Endodermal cell (in vitro differentiated cells): ENCODE measurements around the gene ISCA1. TPM values are rescaled to one million over a fixed set of nuclear protein-coding genes. Genes with fewer than 3 reads are reported as not detected.
"Not testable (repeated sequence)": the region's sequence is repeated elsewhere in the genome, so short reads cannot be mapped to it uniquely, and the experiment has no call there.

Experiments used
- DNase-seq: peaks from one replicate; pipeline ENCODE4 v3.0.0-alpha.2; 2017
- H3K27ac ChIP-seq: 2 replicates; pipeline ENCODE4 v1.5.1; 2013; ENCODE audit warnings: mild to moderate bottlenecking, low read depth, low read length, moderate library complexity
- H3K27me3 ChIP-seq: 2 replicates; pipeline ENCODE4 v1.6.1; 2013; ENCODE audit warnings: mild to moderate bottlenecking, low read length, moderate library complexity; ENCODE audit not compliant: insufficient read depth, control insufficient read depth, poor library complexity, severe bottlenecking
- H3K36me3 ChIP-seq: 2 replicates; pipeline ENCODE4 v1.7.0; 2013; ENCODE audit warnings: mild to moderate bottlenecking, low read length, moderate library complexity; ENCODE audit not compliant: control insufficient read depth, insufficient read depth
- H3K4me1 ChIP-seq: one replicate; pipeline ENCODE4 v1.7.0; 2013; ENCODE audit warnings: low read length; ENCODE audit not compliant: control insufficient read depth, insufficient read depth
- H3K4me3 ChIP-seq: 2 replicates; pipeline ENCODE4 v1.5.1; 2013; ENCODE audit warnings: mild to moderate bottlenecking, low read length, moderate library complexity
- H3K9ac ChIP-seq: 2 replicates; pipeline ENCODE4 v1.6.1; 2013; ENCODE audit warnings: mild to moderate bottlenecking, low read length, moderate library complexity; ENCODE audit not compliant: poor library complexity, severe bottlenecking; ENCODE audit errors: extremely low read depth
- H3K9me3 ChIP-seq: 2 replicates; pipeline ENCODE4 v1.6.1; 2013; ENCODE audit warnings: mild to moderate bottlenecking, low read length, moderate library complexity; ENCODE audit not compliant: control insufficient read depth
- H3K27ac Mint-ChIP-seq: 2 replicates; pipeline ENCODE4 v1.8.0; 2020; ENCODE audit warnings: mixed read lengths
- H3K27me3 Mint-ChIP-seq: 2 replicates; pipeline ENCODE4 v1.8.0; 2021; ENCODE audit warnings: mild to moderate bottlenecking, mixed read lengths; ENCODE audit not compliant: insufficient read depth
- H3K36me3 Mint-ChIP-seq: 2 replicates; pipeline ENCODE4 v1.8.0; 2020; ENCODE audit warnings: low read depth, mixed read lengths
- H3K4me1 Mint-ChIP-seq: 2 replicates; pipeline ENCODE4 v1.8.0; 2020; ENCODE audit warnings: mixed read lengths
- H3K4me3 Mint-ChIP-seq: 2 replicates; pipeline ENCODE4 v1.8.0; 2020; ENCODE audit warnings: mild to moderate bottlenecking, moderate library complexity, mixed read lengths
- H3K9me3 Mint-ChIP-seq: 2 replicates; pipeline ENCODE4 v1.8.0; 2020; ENCODE audit warnings: mild to moderate bottlenecking, mixed read lengths
- CTCF ChIP-seq: fragments of 200-600 bp; sonication (generic); conservative IDR thresholded peaks from 2 replicates; pipeline ENCODE4 v1.5.0; 2021; ENCODE audit warnings: antibody characterized with exemption, mild to moderate bottlenecking
- WGBS, 2 experiments: methylation state at CpG; one replicate each; pipeline versions ENCODE4 v1.1.5 to v1.1.7; 2013; ENCODE audit warnings: missing lambda C conversion rate in 2 of 2, mixed read lengths in 1 of 2; ENCODE audit not compliant: insufficient coverage in 1 of 2, insufficient read length in 1 of 2; 5-methylcytosine and 5-hydroxymethylcytosine counted together
- total RNA-seq, 2 donors: library from RNA; stranded (reverse); fragmentation: NEBNext Ultra II Directional in 1 of 2; extraction: Animal tissue kit (Norgen Biotek cat#: 25700) in 1 of 2; gene quantifications; 2 replicates in 1 of 2; 3 replicates in 1 of 2; pipeline ENCODE4 v1.2.1, GENCODE V29; 2021

The ISCA1 gene
- total RNA-seq, 2 donors from 2014 or later, result 29.6 to 33.7 TPM

GRCh38 chr9:86300701-86301100 is 18.4 kb upstream of the ISCA1 start:
- WGBS, 2 experiments, result 94% methylated on average over 2 of the region's 2 CpGs; no CpG with 5 or more reads in 1 of the 2 experiments
- Histone ChIP-seq H3K4me1 (no peaks in the 10 kb centered on the region), H3K27me3 (no peaks in the 10 kb centered on the region), H3K36me3 (peaks cover 97% of the 10 kb centered on the region), H3K27ac (no peak overlapping the region), H3K4me3 (no peak overlapping the region), H3K9me3 (no peaks in the 10 kb centered on the region), H3K9ac (no peak overlapping the region)
- H3K9me3 Mint-ChIP-seq, result no peaks in the 10 kb centered on the region
- H3K36me3 Mint-ChIP-seq, result peaks cover 62% of the 10 kb centered on the region
- H3K27ac Mint-ChIP-seq, result no peak overlapping the region
- no peak for DNase-seq
- H3K4me3 Mint-ChIP-seq, result no peak overlapping the region
- H3K27me3 Mint-ChIP-seq, result no peaks in the 10 kb centered on the region
- H3K4me1 Mint-ChIP-seq, result peaks cover 11% of the 10 kb centered on the region
- no peak for TF ChIP-seq CTCF

- no peak for DNase-seq
- no peak for TF ChIP-seq CTCF
- no peaks in the 10 kb centered on the region for H3K9me3 ChIP-seq
- 90% methylated on average over 10 to 11 of the region's 11 CpGs for WGBS, 2 experiments
- H3K36me3 ChIP-seq, result peaks cover 82% of the 10 kb centered on the region
- Mint-ChIP-seq H3K4me3 (no peak overlapping the region), H3K9me3 (no peaks in the 10 kb centered on the region), H3K36me3 (peaks cover 54% of the 10 kb centered on the region), H3K4me1 (peaks cover 5% of the 10 kb centered on the region), H3K27ac (no peak overlapping the region), H3K27me3 (no peaks in the 10 kb centered on the region)
- no peak overlapping the region for H3K27ac ChIP-seq
- no peak overlapping the region for H3K4me3 ChIP-seq
- no peak overlapping the region for H3K9ac ChIP-seq
- H3K4me1 ChIP-seq, result no peaks in the 10 kb centered on the region
- H3K27me3 ChIP-seq, result no peaks in the 10 kb centered on the region
Measured at GRCh38 chr9:86298873-86299272, 16.5 kb upstream of the ISCA1 start.

- H3K27ac Mint-ChIP-seq, H3K4me1 ChIP-seq, H3K27ac ChIP-seq, DNase-seq, H3K27me3 Mint-ChIP-seq, H3K4me1 Mint-ChIP-seq, H3K9ac ChIP-seq, H3K4me3 ChIP-seq, H3K4me3 Mint-ChIP-seq, H3K9me3 ChIP-seq, H3K27me3 ChIP-seq, H3K9me3 Mint-ChIP-seq: not testable (repeated sequence)
- WGBS, 2 experiments, result 92% methylated on average over 2 to 4 of the region's 6 CpGs
- peaks cover 27% of the 10 kb centered on the region for H3K36me3 ChIP-seq
- H3K36me3 Mint-ChIP-seq, result peaks cover 16% of the 10 kb centered on the region
Measured at GRCh38 chr9:86290341-86290740, 8.0 kb upstream of the ISCA1 start.
